GM11168 (cell line): ENCODE results near the gene AHSP.
"Not testable (repeated sequence)": the region's sequence is repeated elsewhere in the genome, so short reads cannot be mapped to it uniquely, and the experiment has no call there.

Source experiments
- in situ Hi-C: fragments of 300-500 bp; cut with MboI; formaldehyde crosslinking; loops from one replicate; pipeline ENCODE4 v1.12.0; 2022; ENCODE audit warnings: low sequenced_read_pairs; ENCODE audit not compliant: unreplicated experiment

The AHSP gene

GRCh38 chr16:31529108-31529936 is 1.6 kb downstream of the AHSP start:
- in situ Hi-C loops: no loop called here

- in situ Hi-C loops: no loop called here
These were observed 2.2 kb downstream of the AHSP start for GRCh38 chr16:31529937-31530312.

- in situ Hi-C loops: no loop called here
These were observed 2.7 kb downstream of the AHSP start for GRCh38 chr16:31530405-31530804.

- in situ Hi-C loops: no loop called here
These were observed 3.4 kb downstream of the AHSP start for GRCh38 chr16:31531096-31531495.

GRCh38 chr16:31532120-31532519 is 4.4 kb downstream of the AHSP start:
- in situ Hi-C loops: no loop called here

GRCh38 chr16:31532896-31533295 is 5.2 kb downstream of the AHSP start:
- in situ Hi-C loops: no loop called here

- in situ Hi-C loops: no loop called here
These were observed 8.0 kb downstream of the AHSP start for GRCh38 chr16:31535737-31536136.

GRCh38 chr16:31536804-31537361 is 9.2 kb downstream of the AHSP start:
- in situ Hi-C loops: no loop called here

GRCh38 chr16:31537362-31538242 is 9.9 kb downstream of the AHSP start:
- in situ Hi-C loops: no loop called here

GRCh38 chr16:31538243-31538598 is 10.5 kb downstream of the AHSP start:
- in situ Hi-C loops: not testable (repeated sequence)

GRCh38 chr16:31539762-31540161 is 12.1 kb downstream of the AHSP start:
- in situ Hi-C loops: not testable (repeated sequence)

- in situ Hi-C loops: no loop called here
These were observed 15.1 kb downstream of the AHSP start for GRCh38 chr16:31542763-31543162.

- in situ Hi-C loops: no loop called here
These were observed 33.9 kb downstream of the AHSP start for GRCh38 chr16:31561426-31562233.

GRCh38 chr16:31568577-31569359 is 41.1 kb downstream of the AHSP start:
- in situ Hi-C loops: no loop called here

GRCh38 chr16:31569360-31569717 is 41.6 kb downstream of the AHSP start:
- in situ Hi-C loops: no loop called here

- in situ Hi-C loops: no loop called here
These were observed 45.1 kb downstream of the AHSP start for GRCh38 chr16:31572821-31573220.

GRCh38 chr16:31574159-31574558 is 46.5 kb downstream of the AHSP start:
- in situ Hi-C loops: not testable (repeated sequence)

GRCh38 chr16:31577411-31577810 is 49.7 kb downstream of the AHSP start:
- in situ Hi-C loops: no loop called here
